Inferior parietal cortex (tissue), 1 donor: ENCODE data around the gene GIMAP8.
"Not testable (repeated sequence)": the region's sequence is repeated elsewhere in the genome, so short reads cannot be mapped to it uniquely, and the experiment has no call there.

Experiments
- DNase-seq: peaks from one replicate; pipeline ENCODE4 v3.0.0-alpha.2; 2016; ENCODE audit errors: extremely low spot score

The GIMAP8 gene

GRCh38 chr7:150464962-150465361 lies 14.5 kb downstream of the GIMAP8 start:
- no peak for DNase-seq

GRCh38 chr7:150465414-150465813 lies 15.0 kb downstream of the GIMAP8 start:
- DNase-seq = no peak

- DNase-seq = no peak
Measured at GRCh38 chr7:150466477-150466876, 16.0 kb downstream of the GIMAP8 start.

- DNase-seq = no peak
Measured at GRCh38 chr7:150468241-150468640, 17.8 kb downstream of the GIMAP8 start.

GRCh38 chr7:150471886-150472285 lies 21.5 kb downstream of the GIMAP8 start:
- DNase-seq = no peak

DNA sequence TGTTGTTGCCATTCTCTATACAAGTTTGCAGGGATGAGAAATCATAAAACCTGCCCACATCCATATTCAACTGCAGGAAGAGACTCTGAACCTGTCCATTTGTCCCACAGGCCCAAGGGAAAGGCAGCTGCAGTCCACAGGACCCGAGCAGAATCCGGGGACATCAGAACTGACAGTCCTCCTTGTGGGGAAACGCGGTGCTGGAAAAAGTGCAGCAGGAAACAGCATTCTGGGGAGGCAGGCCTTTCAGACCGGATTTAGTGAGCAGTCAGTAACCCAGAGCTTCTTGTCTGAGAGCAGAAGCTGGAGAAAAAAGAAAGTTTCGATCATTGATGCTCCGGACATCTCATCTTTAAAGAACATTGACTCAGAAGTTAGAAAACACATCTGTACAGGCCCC lies 23.5 kb downstream of the GIMAP8 start:
- DNase-seq = no peak

DNA sequence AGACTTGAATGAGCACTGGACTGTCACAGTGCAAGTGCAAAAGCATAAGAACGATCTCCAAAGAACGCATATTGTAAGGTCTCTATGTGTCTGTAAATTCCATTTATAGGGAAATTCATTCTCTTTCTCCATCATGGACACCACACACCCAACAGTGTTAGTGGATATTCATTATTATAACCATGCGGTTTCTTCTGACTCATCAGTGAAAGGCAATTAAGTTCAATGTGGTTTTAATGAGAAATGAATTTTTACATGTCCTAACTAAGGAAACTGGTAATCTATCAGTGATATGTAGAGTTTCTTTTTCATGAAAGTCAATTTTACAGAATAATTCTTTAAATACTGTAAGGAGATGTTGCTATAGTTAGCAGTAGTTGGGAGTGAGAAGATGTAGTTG lies 25.9 kb downstream of the GIMAP8 start:
- no peak for DNase-seq

DNA sequence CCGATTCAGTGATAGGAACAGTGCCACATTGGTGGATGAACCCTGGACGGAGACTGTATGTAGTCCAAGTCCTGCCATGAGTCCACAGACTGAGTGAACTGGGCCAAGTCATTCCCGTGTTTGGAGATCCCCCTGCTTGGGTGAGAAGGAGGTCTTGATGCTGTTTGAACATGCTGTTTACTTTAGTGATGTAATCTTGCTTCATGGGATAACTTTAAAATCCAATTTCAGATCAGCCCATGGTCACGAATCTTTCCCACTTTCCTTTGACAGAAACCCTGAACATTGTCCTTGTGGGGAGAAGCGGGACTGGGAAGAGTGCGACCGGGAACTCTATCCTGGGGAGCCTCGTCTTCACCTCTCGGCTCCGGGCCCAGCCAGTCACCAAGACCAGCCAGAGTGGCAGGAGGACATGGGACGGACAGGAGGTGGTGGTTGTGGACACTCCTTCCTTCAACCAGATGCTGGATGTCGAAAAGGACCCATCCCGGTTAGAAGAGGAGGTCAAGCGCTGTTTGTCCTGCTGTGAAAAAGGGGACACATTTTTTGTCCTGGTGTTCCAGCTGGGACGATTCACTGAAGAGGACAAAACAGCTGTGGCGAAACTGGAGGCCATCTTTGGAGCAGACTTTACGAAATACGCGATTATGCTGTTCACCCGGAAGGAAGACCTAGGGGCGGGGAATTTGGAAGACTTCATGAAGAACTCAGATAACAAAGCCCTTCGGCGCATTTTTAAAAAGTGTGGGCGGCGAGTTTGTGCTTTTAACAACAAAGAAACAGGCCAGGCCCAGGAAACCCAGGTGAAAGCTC lies 26.6 kb downstream of the GIMAP8 start:
- no peak for DNase-seq

DNA sequence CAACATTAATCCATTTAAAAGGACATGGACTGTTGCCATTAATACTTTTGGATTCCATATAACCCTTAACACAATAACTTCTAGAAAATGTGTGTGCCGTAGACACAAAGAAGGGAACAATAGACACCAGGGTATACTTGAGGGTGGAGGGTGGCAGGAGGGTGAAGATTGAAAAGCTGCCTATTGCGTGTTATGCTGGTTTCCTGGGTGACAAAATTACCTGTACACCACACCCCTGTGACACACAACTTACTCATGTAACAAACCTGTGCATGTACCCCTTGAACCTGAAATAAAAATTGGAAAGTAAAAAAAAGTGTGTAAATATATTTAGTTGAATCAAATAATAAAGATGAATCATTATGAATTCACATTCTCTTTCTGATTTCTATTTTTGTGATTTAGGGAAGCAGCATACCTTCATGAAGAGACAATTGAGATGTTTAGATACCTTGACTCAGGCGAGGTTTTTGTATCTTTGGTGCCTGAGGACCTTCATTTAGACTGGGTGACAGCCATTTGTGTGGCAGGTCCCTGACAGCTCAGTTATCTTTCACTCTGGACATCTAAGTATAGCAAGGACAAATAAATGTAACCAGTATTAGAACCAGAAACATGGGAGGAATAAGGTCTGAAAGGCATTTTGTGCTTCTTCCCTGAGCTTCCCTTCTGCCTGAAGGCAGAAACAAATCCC lies 28.7 kb downstream of the GIMAP8 start:
- no peak for DNase-seq

- DNase-seq = no peak
Measured at GRCh38 chr7:150481186-150481920, 30.9 kb downstream of the GIMAP8 start.

- DNase-seq = no peak
Measured at GRCh38 chr7:150481922-150482321, 31.5 kb downstream of the GIMAP8 start.

- DNase-seq = not testable (repeated sequence)
Measured at GRCh38 chr7:150483514-150483913, 33.1 kb downstream of the GIMAP8 start.

- not testable (repeated sequence) for DNase-seq
Measured at GRCh38 chr7:150484071-150484470, 33.6 kb downstream of the GIMAP8 start.

DNA sequence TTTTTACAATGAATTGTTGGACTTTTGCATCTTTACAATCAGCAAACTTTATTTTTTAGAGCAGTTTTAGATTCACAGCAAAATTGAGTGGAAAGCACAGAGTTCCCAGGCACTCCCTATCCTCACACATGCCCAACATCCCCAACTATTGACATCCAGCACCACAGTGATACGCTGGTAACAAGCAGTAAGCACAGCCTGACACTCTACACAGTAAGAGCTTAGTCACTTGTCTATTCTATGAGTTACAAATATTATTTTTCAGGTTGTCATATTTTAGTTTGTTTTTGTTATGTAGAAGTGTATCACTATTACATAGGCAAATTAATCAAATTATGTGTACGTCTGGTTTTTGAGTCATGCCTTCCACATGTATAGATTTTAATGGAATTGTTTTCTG lies 37.2 kb downstream of the GIMAP8 start:
- DNase-seq = no peak

GRCh38 chr7:150489782-150490181 lies 39.4 kb downstream of the GIMAP8 start:
- no peak for DNase-seq

- not testable (repeated sequence) for DNase-seq
Measured at GRCh38 chr7:150493442-150493841, 43.0 kb downstream of the GIMAP8 start.

DNA sequence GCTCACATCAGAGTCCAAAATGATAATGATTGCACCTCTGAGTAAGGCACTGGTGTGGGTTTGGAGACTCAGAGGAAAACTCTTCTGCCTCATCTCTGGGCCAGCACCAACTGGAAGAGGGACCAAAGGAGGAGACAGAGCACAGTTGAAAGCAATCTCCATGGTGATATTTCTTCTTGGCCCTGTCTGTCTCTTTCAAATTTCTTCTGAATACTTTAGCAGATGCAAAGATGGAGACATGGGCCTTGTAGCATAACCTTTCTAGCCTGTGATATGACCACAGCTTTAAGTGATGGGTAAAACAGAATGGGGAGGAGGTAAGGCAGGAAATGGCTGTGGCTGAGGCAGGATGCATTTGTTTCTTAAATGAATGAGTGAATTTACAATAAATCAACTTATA lies 52.1 kb downstream of the GIMAP8 start:
- DNase-seq = no peak

DNA sequence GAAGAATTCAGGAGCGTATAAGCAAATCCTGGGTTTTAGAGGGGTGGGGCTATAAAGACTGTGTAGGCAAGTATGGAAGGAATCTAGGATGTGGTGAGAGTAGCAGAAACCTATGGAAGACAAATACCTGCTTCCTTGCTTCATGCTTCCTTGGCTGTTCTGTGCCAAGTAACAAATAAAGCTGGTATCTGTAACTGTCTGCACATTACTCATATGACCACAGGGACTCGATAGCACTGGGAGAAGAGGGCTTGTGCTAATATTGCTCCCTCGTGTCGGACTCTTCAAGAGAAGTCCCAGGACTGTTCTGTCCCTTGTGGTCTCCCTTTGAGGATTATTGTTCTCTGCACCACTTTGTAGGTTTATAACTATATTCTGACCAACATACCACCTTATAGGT lies 52.7 kb downstream of the GIMAP8 start:
- no peak for DNase-seq

GRCh38 chr7:150503581-150503980 lies 53.2 kb downstream of the GIMAP8 start:
- no peak for DNase-seq

- DNase-seq = no peak
Measured at GRCh38 chr7:150507947-150508602, 57.6 kb downstream of the GIMAP8 start.

DNA sequence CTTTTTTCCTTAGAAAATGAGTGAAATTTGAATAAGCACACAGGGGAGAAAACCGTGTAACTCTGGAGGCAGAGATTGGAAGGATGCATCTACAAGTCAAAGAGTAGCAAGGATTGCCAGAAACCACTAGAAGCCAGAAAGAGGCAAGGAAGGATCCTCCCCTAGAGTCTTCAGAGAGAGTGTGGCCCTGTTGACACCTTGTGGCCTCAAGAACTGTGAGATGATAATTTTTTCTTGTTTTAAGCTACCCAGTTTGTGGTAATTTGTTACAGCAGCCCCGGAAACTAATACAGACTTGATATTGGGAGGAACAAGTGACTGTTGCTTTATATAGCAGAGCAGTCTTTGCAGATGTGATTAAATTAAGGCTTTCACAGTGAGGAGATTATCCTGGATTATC lies 60.6 kb downstream of the GIMAP8 start:
- DNase-seq = no peak

- DNase-seq = no peak
Measured at GRCh38 chr7:150513758-150514157, 63.3 kb downstream of the GIMAP8 start.
